Measurements from ENCODE around the gene PPP2R2B. TPM values are rescaled to one million over a fixed set of nuclear protein-coding genes. Genes with fewer than 3 reads are reported as not detected.

The PPP2R2B gene
- total and polyA plus RNA-seq, 11 donors: 0.03 to 2.9 (median 0.30) TPM; not detected in 1

DNA sequence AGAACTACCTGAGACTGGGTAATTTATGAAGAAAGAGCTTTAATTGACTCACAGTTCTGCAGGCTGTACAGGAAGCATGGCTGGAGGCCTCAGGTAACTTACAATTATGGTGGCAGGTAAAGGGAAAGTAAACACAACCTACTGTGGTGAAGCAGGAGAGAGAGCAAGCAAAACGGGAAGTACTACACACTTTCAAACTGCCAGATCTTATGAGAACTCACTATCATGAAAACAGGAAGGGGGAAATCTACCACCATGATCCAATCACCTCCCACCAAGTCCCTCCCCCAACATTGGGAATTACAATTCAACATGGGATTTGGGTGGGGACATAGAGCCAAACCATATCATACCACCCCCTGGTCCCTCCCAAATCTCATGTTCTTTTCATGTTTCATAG lies 303.8 kb downstream of the PPP2R2B start:
- TF ChIP-seq, protein P1, sequence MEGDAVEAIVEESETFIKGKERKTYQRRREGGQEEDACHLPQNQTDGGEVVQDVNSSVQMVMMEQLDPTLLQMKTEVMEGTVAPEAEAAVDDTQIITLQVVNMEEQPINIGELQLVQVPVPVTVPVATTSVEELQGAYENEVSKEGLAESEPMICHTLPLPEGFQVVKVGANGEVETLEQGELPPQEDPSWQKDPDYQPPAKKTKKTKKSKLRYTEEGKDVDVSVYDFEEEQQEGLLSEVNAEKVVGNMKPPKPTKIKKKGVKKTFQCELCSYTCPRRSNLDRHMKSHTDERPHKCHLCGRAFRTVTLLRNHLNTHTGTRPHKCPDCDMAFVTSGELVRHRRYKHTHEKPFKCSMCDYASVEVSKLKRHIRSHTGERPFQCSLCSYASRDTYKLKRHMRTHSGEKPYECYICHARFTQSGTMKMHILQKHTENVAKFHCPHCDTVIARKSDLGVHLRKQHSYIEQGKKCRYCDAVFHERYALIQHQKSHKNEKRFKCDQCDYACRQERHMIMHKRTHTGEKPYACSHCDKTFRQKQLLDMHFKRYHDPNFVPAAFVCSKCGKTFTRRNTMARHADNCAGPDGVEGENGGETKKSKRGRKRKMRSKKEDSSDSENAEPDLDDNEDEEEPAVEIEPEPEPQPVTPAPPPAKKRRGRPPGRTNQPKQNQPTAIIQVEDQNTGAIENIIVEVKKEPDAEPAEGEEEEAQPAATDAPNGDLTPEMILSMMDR (IDR thresholded peaks at IDR 0.05): no peak
- TF ChIP-seq POLR2A (IDR thresholded peaks at IDR 0.05): no peak
- Histone ChIP-seq H3K4me1 (no peaks in the 10 kb centered on the region), H3K4me3 (no peak overlapping the region), H3K27me3 (peaks cover 0 to 7% (median 0%) of the 10 kb centered on the region in 9 donors), H3K9me3 (peaks cover 0 to 6% (median 0%) of the 10 kb centered on the region in 12 donors), H3K27ac (no peak overlapping the region), H3K36me3 (no peaks in the 10 kb centered on the region)
- no peak for ATAC-seq
- intact Hi-C loops (cut with DNase I): no loop called here
- 74 to 85% (median 78%) methylated on average over 1 of the region's 1 CpG for WGBS, 4 donors
- DNase-seq: no peak

DNA sequence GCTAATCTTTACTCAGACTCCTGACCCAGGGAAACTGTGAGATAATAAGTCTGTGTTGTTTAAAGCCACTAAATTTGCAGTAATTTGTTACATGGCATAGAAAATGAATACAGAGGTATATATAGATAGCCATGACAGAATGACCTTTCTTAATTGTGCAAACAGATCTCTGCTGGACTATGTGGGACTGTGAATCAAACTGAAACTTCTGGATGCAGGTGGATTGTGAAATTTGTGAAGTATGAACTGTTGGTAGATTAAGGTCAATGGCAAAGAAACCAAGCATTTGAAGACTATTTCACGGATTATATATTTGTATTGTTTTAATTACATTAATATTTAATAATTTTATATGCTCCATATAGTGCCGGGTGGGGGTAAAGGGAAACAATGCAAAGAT lies 310.4 kb downstream of the PPP2R2B start:
- Histone ChIP-seq H3K36me3 (no peaks in the 10 kb centered on the region), H3K4me1 (no peaks in the 10 kb centered on the region), H3K27me3 (no peaks in the 10 kb centered on the region), H3K4me3 (no peak overlapping the region), H3K27ac (no peak overlapping the region), H3K9me3 (no peaks in the 10 kb centered on the region)
- intact Hi-C loops (cut with DNase I): no loop called here
- WGBS, 4 donors: 84 to 95% (median 89%) methylated on average over 2 of the region's 2 CpGs
- DNase-seq (no peak), ATAC-seq (no peak)
- TF ChIP-seq, protein P1 (IDR thresholded peaks at IDR 0.05): no peak
- no peak for TF ChIP-seq POLR2A (IDR thresholded peaks at IDR 0.05)

DNA sequence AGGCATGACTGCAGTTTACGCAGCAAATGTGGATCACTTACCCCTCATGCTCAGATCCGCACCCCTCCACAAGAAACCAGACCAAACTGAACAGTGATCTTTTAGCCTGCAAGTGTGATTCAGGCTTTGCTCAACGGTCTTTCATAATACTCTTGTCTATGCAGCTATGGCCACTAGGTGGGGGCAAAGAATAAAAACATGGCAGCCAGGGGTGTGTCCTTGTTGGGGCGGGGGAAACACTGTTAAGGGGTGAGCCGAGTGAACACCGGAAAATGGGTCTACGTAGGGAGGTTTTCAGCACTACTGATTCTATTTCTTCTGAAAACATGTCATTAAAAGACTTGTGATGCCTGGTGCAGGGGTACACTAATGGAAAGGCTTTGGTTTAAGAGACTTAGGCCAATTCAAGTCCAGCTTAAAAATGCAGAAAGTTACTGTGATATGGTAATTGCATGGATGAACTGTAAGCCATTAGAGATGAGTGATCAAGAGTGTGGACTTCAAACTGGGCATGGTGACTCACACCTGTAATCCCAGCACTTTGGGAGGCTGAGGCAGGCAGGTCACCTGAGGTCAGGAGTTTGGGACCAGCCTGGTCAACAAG lies 312.7 kb downstream of the PPP2R2B start:
- WGBS, 4 donors: 12 to 21% (median 13%) methylated on average over 7 of the region's 7 CpGs
- Histone ChIP-seq H3K4me3 (no peak overlapping the region), H3K9me3 (no peaks in the 10 kb centered on the region), H3K4me1 (no peaks in the 10 kb centered on the region), H3K36me3 (no peaks in the 10 kb centered on the region), H3K27me3 (no peaks in the 10 kb centered on the region), H3K27ac (no peak overlapping the region)
- ATAC-seq (peak in 3 of 4 donors; percentile 66 to 86 (median 77)), DNase-seq (peak in 2 of 5 donors; percentile 12 to 22)
- no peak for TF ChIP-seq POLR2A (IDR thresholded peaks at IDR 0.05)
- TF ChIP-seq, protein P1 (IDR thresholded peaks at IDR 0.05): peak in 11 of 12 donors; percentile 25 to 59 (median 38)
- intact Hi-C loops (cut with DNase I): no loop called here

DNA sequence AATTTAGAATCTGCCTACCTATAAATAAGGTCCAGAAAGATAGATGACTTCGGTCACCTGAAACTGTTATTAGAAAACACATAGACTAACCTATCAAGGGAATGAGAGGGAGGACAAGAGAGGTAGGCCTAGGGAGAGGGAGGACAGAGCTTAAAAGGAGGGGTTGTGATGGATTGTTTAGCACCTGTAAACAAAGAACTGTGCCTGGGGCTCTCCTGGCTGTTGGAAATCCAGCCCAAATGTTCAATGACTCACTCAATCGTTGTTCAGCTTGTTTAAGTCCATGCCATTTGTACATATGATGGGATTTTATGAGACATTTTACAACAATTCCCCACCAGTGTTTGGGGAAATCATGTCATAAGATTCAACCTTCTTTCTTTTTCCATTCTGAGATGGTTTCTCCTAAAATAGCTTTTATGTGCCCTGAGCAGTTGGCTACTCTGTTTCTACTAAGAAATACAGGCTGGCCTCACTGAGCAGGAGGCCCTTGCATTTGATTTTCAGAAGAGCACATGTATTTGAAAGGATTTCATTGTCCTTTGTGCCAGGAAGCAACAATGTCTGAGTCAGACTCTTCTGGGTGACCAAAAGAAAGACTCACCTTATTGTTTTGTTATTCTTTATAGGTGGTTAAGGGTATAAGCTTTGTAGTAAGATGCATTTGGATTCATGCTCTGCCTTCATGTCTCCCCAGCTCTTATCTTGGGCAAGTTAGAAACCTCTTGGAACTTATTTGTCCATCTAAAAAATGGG lies 314.4 kb downstream of the PPP2R2B start:
- intact Hi-C loops (cut with DNase I): no loop called here
- Histone ChIP-seq H3K27me3 (no peaks in the 10 kb centered on the region), H3K4me3 (no peak overlapping the region), H3K27ac (no peak overlapping the region), H3K36me3 (no peaks in the 10 kb centered on the region), H3K9me3 (no peaks in the 10 kb centered on the region), H3K4me1 (peaks cover 0 to 6% (median 0%) of the 10 kb centered on the region in 12 donors)
- TF ChIP-seq POLR2A (IDR thresholded peaks at IDR 0.05): no peak
- TF ChIP-seq, protein P1 (IDR thresholded peaks at IDR 0.05): no peak
- no peak for ATAC-seq
- no peak for DNase-seq
- WGBS, 4 donors: 49 to 59% (median 54%) methylated on average over 2 of the region's 2 CpGs

All from heart left ventricle (tissue), 16 donors.